Liver (tissue), 3 donors: ENCODE measurements around the gene ITGA4.

Experiments used
- CTCF ChIP-seq: fragments of 150-350 bp; IDR thresholded peaks from 2 replicates; pipeline ENCODE4 v1.5.1; 2017; ENCODE audit warnings: improper control_type of control experiment, low read depth, low read length; ENCODE audit not compliant: missing input control
- EGR1 ChIP-seq, 2 donors: IDR thresholded peaks; 2 replicates each; pipeline ENCODE4 v1.6.1; 2016 to 2018; ENCODE audit warnings: antibody characterized with exemption in 2 of 2, low read depth in 2 of 2
- FOXA1 ChIP-seq: IDR thresholded peaks from 2 replicates; pipeline ENCODE4 v1.6.1; 2016; ENCODE audit warnings: antibody characterized with exemption
- GABPA ChIP-seq, 2 donors: IDR thresholded peaks in 1 of 2; conservative IDR thresholded peaks in 1 of 2; 2 replicates each; pipeline ENCODE4 v1.6.1; 2016; ENCODE audit warnings: antibody characterized with exemption in 2 of 2, mild to moderate bottlenecking in 1 of 2, moderate library complexity in 1 of 2
- HNF4G ChIP-seq: IDR thresholded peaks from 2 replicates; pipeline ENCODE4 v1.6.1; 2016; ENCODE audit warnings: antibody characterized with exemption
- JUND ChIP-seq, 2 donors: IDR thresholded peaks; 2 replicates each; pipeline ENCODE4 v1.6.1; 2016; ENCODE audit warnings: antibody characterized with exemption in 2 of 2
- MAX ChIP-seq: IDR thresholded peaks from 2 replicates; pipeline ENCODE4 v1.6.1; 2016; ENCODE audit warnings: antibody characterized with exemption
- NR2F2 ChIP-seq: IDR thresholded peaks from 2 replicates; pipeline ENCODE4 v1.6.1; 2016; ENCODE audit warnings: antibody characterized with exemption
- SP1 ChIP-seq: IDR thresholded peaks from 2 replicates; pipeline ENCODE4 v1.6.1; 2018; ENCODE audit warnings: antibody characterized with exemption, mild to moderate bottlenecking
- TAF1 ChIP-seq: conservative IDR thresholded peaks from 2 replicates; pipeline ENCODE4 v1.6.1; 2016; ENCODE audit warnings: antibody characterized with exemption, mild to moderate bottlenecking
- YY1 ChIP-seq: IDR thresholded peaks from 2 replicates; pipeline ENCODE4 v1.6.1; 2016; ENCODE audit warnings: antibody characterized with exemption, mild to moderate bottlenecking
- TF ChIP-seq, protein P1 (sequence below): IDR thresholded peaks from 2 replicates; pipeline ENCODE4 v1.6.1; 2016; ENCODE audit warnings: antibody characterized with exemption, mild to moderate bottlenecking
- donor health status: healthy.
- donor health status: healthy.

DNA sequence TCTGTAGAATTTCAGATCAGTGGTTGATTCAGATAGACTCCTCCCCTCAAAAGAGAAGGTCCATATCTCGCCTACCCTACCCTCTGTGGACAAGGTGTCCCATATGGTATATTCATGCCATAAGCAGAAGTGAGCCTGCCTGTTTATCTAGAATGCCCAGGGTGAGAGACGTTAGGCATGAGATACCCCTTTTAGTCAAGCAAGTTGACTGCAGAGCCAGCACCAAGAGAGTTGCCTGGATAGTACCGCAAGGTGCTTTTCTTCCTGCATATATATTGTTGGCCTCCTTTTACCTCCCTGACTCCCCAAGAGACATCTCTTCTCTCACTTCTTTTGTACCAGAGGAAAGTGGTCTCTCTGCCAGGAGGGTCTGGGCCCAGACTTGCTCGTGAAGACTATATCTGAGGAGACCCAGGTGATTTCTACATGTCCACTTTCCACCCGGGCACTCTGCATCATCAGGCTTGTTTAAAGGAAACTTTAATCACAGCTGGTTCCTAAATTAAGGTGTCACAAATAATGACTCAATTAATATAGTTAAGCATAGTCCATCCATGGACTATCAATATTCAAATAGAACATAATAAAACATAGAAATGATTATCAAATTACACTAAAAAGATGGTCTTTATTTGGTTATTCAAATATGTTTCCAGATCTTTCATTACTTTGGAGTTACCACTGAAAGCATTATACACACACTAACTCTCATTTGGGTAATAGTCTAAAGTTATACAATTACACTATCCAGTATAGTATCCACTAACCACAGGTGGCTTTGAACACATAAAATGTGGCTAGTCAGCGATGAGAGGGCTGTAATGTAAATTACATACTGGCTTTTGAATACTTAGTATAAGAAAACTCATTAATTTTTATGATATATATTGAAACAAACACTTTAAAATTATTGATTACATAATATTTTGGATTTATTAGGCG is 4.1 kb downstream of the ITGA4 start:
- TF ChIP-seq NR2F2 (no peak), EGR1 (IDR thresholded peaks at IDR 0.05; ENCODE audit: low read depth in 2 of 2) (no peak), CTCF (no peak), MAX (no peak), SP1 (no peak), TAF1 (no peak), YY1 (no peak), JUND (IDR thresholded peaks at IDR 0.05) (no peak), FOXA1 (no peak), GABPA (IDR thresholded peaks at IDR 0.05 in 1 of 2, conservative IDR thresholded peaks at IDR 0.05 in 1 of 2) (no peak), HNF4G (no peak)
- TF ChIP-seq, protein P1, sequence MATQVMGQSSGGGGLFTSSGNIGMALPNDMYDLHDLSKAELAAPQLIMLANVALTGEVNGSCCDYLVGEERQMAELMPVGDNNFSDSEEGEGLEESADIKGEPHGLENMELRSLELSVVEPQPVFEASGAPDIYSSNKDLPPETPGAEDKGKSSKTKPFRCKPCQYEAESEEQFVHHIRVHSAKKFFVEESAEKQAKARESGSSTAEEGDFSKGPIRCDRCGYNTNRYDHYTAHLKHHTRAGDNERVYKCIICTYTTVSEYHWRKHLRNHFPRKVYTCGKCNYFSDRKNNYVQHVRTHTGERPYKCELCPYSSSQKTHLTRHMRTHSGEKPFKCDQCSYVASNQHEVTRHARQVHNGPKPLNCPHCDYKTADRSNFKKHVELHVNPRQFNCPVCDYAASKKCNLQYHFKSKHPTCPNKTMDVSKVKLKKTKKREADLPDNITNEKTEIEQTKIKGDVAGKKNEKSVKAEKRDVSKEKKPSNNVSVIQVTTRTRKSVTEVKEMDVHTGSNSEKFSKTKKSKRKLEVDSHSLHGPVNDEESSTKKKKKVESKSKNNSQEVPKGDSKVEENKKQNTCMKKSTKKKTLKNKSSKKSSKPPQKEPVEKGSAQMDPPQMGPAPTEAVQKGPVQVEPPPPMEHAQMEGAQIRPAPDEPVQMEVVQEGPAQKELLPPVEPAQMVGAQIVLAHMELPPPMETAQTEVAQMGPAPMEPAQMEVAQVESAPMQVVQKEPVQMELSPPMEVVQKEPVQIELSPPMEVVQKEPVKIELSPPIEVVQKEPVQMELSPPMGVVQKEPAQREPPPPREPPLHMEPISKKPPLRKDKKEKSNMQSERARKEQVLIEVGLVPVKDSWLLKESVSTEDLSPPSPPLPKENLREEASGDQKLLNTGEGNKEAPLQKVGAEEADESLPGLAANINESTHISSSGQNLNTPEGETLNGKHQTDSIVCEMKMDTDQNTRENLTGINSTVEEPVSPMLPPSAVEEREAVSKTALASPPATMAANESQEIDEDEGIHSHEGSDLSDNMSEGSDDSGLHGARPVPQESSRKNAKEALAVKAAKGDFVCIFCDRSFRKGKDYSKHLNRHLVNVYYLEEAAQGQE: no peak
